ENCODE measurements around the gene STOX2.

Gene STOX2

DNA sequence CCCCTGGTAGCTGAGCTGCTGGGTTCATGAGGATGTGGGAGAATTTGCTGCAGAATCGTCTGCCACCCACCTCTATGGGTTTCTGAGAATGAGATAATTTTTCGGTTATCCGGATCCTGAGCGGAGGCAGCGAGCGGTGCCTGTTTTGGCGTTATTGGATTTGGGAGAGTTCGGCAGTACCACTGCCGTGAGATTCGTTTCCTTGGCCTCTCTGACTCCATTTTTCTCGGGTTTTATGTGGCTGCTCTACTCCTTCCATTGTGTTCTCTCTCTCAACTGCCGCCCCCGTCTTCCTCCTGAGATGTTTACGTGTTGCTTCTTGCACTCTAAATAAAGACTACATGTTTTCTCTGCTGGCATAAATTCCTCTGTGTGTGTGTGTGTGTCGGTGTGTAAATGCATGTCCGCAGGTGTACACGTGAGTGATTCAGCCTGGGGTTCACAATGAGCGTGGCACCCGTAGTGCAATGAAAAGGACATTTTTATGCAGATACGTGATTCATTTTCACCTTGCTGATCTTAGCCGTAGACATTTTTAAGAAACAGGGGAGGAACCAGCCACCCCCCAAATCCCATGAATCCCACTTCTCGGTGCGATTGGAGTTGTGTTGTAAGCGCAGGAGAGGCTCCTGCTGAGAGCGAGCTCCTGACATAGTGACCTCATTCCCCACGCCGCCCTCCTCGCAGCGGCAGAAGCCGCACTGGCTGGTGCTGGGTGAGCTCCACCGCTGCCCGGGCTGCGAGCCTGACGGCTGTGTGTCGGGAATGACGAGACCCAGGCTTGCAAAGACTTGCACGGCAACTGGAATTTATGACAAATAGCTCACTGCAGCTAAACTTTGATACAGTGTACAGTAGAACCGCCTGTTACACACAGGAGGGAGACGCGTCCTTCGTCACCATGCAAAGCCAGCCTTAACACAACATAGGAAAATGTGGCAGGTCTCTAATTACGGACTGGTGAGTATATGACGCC is 82.2 kb downstream of the STOX2 start:
- DNase-seq (ENCODE audit: low spot score): no peak

DNA sequence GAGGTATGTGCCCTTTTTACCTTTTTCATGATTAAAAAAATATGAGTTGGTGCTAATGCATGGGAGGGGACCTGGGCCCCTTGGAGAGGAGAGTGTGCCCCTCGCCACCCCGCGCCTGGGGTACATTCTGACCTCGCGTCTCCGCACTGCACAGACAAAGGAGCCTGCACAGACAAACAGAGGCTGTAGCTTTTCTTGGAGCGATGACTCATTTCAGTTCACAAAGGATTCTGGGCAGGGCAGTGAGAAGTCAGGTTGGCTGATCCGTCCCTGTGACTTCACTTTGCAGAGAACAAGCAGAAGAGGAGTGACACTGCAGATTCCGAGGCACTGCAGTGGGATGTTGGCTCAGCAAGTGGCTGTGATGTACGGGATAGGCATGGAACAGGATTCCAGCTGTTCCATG is 82.9 kb downstream of the STOX2 start:
- DNase-seq (ENCODE audit: low spot score): no peak

GRCh38 chr4:183988874-183989273 is 83.8 kb downstream of the STOX2 start:
- no peak for DNase-seq (ENCODE audit: low spot score)

DNA sequence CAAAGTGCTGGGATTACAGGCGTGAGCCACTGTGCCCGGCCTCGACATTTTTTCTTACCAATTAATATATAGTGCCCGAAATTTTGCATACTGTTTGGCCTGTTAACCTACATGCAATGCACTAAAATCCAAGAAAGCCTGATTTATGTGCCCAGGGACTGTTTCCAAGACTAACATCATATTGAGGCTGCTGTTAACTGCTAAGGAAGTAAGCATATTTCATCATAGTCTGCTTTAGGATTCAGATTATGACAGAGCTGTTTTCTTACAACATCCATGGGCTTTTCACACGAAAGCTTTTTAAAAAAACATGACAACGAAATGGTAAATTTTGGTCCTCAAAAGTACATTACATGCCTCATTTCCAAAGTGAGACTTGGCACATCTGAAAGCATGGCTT is 84.4 kb downstream of the STOX2 start:
- no peak for DNase-seq (ENCODE audit: low spot score)

DNA sequence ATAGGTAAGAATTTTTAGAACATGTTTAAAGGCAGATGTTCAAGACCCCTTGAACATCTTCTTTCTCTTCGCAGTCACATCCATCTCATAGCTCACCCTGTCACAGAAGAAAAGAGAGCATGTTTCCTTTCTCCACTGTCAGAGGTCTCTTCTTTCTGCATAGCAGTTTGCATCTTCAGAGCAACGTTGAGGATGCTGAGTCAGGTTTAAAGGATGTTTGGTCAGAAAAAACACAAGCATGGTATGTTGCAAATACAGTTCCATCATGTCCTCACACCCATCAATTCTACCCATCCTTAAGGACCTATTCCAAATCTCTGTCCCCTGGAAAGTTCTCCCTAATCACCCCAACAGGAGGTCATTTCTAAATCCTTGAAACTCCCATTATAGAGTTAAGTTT is 84.8 kb downstream of the STOX2 start:
- no peak for DNase-seq (ENCODE audit: low spot score)

DNA sequence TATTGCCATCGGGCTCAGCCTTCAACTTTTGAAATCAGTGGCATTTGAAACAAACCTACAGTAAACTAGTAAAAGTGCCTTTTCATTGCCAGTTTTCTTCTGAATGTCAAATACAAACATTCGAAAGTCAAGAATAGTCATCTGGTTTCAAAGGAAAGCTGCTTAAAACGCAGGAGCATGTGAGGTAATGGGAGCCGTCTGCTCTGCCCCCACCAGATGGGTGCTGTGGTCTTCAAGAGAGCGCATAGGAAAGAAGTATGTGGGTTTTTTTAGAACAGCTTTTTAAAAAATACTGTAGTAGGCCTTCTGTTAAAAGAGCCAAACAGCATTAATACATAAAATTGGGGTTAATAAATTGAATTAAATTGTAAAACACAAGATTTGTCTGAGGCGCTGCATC is 88.6 kb downstream of the STOX2 start:
- no peak for DNase-seq (ENCODE audit: low spot score)

GRCh38 chr4:183995570-183995969 is 90.5 kb downstream of the STOX2 start:
- no peak for DNase-seq (ENCODE audit: low spot score)

- no peak for DNase-seq (ENCODE audit: low spot score)
Observed at GRCh38 chr4:183996868-183997267, 91.8 kb downstream of the STOX2 start.

DNA sequence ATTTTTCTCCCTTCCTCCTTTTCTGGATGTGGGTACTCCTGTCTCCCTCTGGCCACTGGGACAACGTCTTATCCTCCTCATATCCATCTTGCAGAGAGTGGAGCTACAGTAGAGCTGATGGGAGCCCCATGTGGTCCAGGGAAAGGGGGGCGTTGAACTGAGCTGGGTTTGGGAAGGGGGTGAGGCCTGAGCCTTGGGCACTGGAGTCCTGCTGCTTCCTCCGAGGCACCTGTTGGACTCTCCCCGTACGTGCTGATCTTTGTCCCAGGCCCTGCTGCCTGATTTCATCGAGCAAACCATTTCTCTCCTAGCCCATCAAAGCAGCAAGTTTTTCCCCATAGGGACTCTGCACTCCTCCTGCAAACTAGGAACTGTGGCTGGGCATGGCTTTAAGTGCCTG is 94.3 kb downstream of the STOX2 start:
- DNase-seq (ENCODE audit: low spot score): no peak

GRCh38 chr4:184000457-184001396 is 95.6 kb downstream of the STOX2 start:
- DNase-seq (ENCODE audit: low spot score): no peak

GRCh38 chr4:184003433-184003832 is 98.3 kb downstream of the STOX2 start:
- DNase-seq (ENCODE audit: low spot score): no peak

GRCh38 chr4:184007891-184008290 is 102.8 kb downstream of the STOX2 start:
- no peak for DNase-seq (ENCODE audit: low spot score)

DNA sequence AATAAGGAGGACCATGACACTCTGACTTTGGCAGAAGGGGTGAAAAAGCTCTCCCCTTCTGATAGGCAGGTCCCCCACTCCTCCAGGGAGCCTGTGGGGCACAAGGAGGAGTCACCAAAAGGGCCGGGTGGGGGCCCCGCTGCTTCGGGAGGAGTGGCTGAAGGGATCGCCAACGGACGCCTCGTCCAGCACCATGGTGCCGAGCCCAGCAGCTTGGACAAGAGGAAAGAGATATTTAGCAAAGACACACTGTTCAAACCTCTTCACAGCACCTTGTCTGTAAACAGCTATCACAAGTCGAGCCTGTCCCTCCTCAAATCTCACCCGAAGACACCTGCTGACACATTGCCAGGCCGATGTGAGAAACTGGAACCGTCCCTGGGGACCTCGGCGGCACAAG is 105.6 kb downstream of the STOX2 start:
- DNase-seq (ENCODE audit: low spot score): no peak

GRCh38 chr4:184011826-184012380 is 106.8 kb downstream of the STOX2 start:
- no peak for DNase-seq (ENCODE audit: low spot score)

- no peak for DNase-seq (ENCODE audit: low spot score)
Observed at GRCh38 chr4:184012937-184013336, 107.8 kb downstream of the STOX2 start.

GRCh38 chr4:184014301-184014700 is 109.2 kb downstream of the STOX2 start:
- DNase-seq (ENCODE audit: low spot score): no peak

DNA sequence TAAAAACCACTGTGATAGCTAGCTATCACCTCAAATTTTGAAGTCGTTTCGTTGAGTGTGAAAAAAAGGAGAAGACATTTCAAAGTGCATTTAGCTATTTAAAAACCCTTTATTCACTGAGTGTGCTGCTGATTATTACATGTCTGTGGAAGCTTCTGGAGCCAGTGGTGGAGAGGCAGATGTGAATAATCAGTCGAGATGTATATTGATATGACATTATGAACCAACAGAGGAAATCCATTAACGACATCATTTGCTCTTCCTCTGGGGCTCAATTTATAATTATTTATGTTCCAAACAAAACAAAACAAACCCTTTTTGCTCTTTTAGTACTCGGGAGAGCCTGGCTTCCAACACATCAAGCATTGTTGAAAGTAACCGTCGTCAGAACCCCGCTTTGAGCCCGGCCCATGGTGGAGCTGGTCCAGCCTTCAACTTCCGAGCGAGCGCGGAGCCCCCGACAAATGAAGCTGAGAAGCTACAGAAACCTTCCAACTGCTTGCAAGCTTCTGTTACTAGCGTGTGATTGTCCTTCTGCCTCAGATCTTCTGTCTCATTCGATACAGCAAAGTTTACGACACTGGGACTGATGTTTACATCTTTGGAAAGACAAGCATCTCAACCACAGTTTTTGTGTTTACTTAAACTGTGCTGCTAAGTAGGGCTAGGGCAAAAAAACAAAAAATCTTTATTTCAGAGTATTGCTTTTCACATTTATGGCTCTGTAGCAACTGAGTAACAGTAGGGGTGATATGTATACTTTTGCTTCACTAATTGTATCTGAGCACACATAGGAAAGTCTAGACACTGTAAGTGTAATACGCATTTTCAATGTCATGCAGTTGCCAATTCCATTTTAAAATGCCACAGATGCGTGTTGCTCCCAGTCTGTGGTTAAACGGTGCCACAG is 111.9 kb downstream of the STOX2 start:
- no peak for DNase-seq (ENCODE audit: low spot score)

DNA sequence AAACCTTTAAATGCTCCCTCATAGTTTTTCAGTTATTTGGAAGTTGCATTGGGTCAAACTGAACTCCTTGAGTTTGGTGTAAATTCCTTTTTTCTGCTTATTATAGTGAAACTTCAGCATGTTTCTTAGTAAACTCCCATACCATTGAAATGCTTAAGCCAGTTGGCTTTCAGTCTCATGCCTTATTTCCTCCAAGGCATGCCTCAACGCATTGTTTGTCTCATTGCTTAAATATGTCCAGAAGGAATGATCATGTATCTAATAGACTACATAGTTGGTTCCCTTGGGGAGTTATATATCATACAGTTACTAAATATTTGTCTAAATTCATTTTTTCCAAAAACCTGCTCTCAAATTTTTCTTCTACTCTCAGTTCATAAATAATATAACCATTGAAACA is 114.0 kb downstream of the STOX2 start:
- DNase-seq (ENCODE audit: low spot score): no peak

- no peak for DNase-seq (ENCODE audit: low spot score)
Observed at GRCh38 chr4:184019667-184020623, 114.8 kb downstream of the STOX2 start.

DNA sequence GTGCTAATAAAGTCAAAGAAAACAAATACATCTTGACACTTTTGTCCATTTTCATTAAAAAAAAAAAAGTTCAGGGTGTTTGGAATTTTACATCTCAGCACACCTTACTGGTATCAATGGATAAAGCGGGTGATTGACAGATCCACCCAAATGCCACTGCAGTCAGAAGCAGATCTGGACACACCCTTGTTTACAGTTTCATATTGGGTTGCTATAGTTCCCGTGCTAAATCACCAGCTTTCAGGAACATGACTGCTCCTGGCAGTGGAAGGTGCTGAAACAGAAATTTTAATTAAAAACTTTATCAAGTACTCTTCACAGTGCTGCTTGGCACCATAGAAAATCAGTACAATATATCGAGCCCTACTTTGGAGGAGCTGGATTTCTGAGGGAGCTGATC is 116.3 kb downstream of the STOX2 start:
- no peak for DNase-seq (ENCODE audit: low spot score)

Measured in CD4-positive, alpha-beta T cell treated with Interleukin-2 at 100 ng/mL for 4 hours (primary cell).